Prostate gland (tissue), 2 donors: ENCODE measurements around the gene PRR7.

Experiments
- CTCF ChIP-seq, 4 experiments: fragments of 200-600 bp in 2 of 4; fragments of 450-650 bp in 2 of 4; sonication (generic) in 2 of 4; IDR thresholded peaks; 1 replicate in 3 of 4; 2 replicates in 1 of 4; pipeline ENCODE4 v1.5.1; 2016 to 2019; ENCODE audit warnings: antibody characterized with exemption in 4 of 4, mild to moderate bottlenecking in 2 of 4, moderate library complexity in 2 of 4
- POLR2A ChIP-seq: fragments of 450-650 bp; IDR thresholded peaks from one replicate; pipeline ENCODE4 v1.6.1; 2016; ENCODE audit warnings: antibody characterized with exemption, mild to moderate bottlenecking
- POLR2AphosphoS5 ChIP-seq: sonication (generic); formaldehyde crosslinking; IDR thresholded peaks from one replicate; pipeline ENCODE4 v1.6.1; 2017; ENCODE audit warnings: antibody characterized with exemption

GRCh38 chr5:177431317-177432142, 15.1 kb upstream of the PRR7 start:
- TF ChIP-seq CTCF (IDR thresholded peaks at IDR 0.05): no peak
- no peak for TF ChIP-seq POLR2AphosphoS5
- TF ChIP-seq POLR2A: no peak
